ENCODE measurements around the gene GAK.
"Not testable (repeated sequence)": the region's sequence is repeated elsewhere in the genome, so short reads cannot be mapped to it uniquely, and the experiment has no call there.

GAK gene

DNA sequence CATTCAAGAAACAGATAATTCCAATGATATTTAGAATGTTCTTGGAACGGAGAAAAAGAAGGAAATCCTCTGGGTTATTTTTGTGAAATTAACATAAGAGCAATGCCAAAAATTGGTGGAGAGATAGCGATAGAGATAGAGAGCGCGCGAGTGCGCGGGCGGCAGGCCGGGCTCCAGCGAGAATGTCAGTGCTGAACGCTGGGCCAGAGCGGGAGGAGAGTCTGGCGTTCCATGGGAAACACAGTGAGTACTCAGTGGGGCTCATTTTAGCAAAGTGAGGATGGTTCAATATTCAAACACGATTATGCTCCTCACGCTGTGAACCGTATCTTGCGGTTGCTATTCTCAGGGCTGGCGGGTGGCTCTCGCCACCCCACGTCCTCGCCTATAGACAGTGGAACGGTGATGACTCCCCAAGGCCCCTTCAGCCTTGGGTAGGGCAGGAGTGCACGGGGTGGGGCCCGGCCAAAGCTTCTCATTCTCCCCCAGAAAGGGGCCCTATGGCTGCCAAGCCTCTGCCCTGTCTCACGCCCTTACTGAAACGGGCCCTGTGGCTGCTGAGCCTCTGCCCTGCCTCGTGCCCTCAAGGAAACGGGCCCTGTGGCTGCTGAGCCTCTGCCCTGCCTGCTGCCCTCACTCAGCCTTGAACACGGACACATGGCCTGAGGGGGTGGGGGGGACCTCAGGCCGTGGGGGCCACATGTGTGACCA is 123.1 kb downstream of the GAK start:
- no peak for DNase-seq (ENCODE audit: low read depth)

DNA sequence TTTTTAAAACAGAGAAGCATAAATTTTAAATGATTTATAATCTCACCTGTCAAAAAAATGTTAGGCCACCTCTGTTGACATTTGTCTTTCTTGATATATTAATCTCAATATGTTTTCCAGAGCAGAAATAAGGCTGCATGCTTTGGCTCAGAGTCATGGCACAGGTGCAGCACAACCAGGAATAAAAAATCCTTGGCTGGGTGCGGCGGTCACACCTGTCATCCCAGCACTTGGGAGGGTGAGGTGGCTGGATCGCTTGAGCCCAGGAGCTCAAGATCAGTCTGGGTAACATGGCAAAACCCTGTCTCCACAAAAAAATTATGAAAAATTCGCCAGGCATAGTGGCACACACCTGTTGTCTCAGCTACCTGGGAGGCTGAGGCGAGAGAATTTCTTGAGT is 124.3 kb downstream of the GAK start:
- no peak for DNase-seq (ENCODE audit: low read depth)

DNA sequence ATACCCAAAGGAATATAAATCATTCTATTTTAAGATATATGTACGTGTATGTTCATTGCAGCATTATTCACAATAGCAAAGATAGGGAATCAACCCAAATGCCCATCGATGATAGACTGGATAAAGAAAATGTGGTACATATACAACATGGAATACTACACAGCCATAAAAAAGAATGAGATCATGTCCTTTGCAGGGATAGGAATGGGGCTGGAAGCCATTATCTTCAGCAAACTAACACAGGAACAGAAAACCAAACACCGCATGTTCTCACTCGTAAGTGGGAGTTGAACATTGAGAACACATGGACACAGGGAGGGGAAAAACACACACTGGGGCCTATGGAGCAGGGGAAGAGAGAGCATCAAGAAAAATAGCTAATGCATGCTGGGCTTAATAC is 125.1 kb downstream of the GAK start:
- DNase-seq (ENCODE audit: low read depth) = not testable (repeated sequence)

DNA sequence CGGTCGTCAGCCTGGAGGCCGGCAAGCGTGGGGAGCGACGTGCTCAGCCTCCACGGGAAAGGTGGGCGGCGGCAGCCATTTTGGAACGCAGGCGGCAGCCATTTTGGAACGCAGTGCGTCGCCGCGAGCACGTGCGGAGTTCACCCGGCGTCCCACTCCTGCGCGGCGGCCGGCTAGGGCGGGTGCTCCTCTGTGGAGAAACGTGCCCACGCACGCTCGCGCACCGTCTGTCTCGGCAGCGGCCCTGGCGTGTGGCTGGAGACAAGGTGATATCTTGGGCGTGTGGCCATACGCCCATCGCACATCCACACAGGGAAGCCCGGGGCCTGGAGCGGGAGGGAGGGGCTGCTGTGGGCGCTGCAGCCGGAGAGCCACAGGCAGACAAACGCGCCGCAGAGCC is 127.3 kb downstream of the GAK start:
- no peak for DNase-seq (ENCODE audit: low read depth)

DNA sequence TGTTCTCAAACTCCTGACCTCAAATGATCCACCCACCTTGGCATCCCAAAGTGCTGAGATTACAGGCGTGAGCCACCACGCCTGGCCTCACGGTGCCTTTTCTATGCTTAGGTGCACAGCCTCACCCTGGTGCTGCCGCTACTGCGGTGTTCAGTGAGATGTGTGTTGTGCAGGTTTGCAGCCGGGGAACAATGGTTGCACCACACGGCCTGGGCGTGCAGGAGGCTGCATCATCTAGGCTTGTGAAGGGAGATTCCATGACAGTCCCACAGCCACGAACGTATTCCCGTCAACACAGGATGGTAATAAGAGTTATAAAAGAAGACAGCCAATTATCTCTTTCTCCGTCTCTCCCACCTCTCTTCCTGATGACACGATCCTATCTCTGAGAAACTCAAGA is 128.2 kb downstream of the GAK start:
- DNase-seq (ENCODE audit: low read depth) = no peak

DNA sequence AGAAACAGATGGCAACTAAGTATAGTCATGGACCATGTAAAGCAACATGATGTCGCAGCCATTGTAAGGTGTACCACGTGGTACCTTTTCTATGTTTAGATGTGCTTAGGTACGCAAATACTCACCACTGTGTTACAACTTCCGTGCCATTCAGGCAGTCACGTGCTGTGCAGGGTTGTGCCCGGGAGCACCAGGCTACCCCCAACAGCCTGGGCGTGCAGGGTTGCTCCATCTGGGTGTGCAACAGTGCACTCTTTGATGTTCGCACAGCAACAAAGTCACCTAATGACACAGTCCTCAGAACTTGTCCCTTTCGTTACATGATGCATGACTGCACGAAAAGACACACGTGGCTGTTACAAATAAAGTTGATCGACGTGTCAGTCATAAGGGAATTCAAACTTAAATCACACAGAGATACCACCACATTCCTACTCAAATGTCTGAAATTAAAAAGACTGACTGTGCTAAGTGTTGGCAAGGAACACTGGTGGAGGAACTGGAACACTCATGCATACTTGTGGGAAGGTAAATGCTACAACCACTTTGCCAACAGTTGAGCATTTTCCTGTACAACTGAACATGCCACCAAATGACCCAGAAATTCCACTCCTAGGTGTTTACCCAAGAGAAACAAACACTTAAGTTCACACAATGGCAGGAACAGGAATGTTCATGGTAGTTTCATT is 130.5 kb downstream of the GAK start:
- DNase-seq (ENCODE audit: low read depth) = no peak
